ENCODE results near the gene QPCTL. TPM values are rescaled to one million over a fixed set of nuclear protein-coding genes. Genes with fewer than 3 reads are reported as not detected.

The QPCTL gene
- total and polyA plus RNA-seq, 10 of the 15 experiments (the other 5 are each of a cell fraction or from before 2014, with no cell fraction given) = 1.1 to 22.6 (median 11.2) TPM

DNA sequence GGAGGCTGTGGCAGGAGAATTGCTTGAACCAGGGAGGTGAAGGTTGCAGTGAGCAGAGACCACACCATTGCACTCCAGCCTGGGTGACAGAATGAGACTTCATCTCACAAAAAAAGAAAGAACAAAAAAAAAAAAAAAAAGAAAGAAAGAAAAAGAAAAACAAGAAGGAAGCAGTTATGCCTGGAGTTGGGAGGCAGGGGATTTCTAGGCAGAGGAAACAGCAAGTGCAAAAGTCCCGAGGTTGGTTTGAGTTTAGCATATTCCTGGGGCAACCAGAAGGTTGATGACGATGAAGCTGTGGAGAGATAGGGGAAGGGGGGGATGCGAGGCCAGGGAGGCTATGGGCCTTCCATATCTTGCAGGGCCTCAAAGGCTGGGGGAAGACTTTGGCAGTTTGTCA lies 41.7 kb upstream of the QPCTL start:
- 6% methylated on average over 3 of the region's 3 CpGs for WGBS (ENCODE audit: insufficient coverage, insufficient replicate concordance, low lambda C conversion rate, missing lambda C conversion rate)
- CTCF ChIA-PET = interaction anchor here (1.0 to 1.2 kb wide), 3 partner anchors 9 to 165 kb away, joined by 3 read pairs; no protein-coding TSS in a partner anchor
- Histone ChIP-seq H3K9me3 (replicated peaks; ENCODE audit: control insufficient read depth, insufficient read depth, low read length) (no peaks in the 10 kb centered on the region), H3K4me3 (no peak overlapping the region), H3K4me1 (ENCODE audit: control insufficient read depth, insufficient read depth, low read length) (0 out of 2 replicates have a peak, but pooled peaks cover 7% of the 10 kb centered on the region), H2AFZ (ENCODE audit: control insufficient read depth, low read depth, low read length) (no peak overlapping the region), H3K79me2 (ENCODE audit: control insufficient read depth, insufficient read depth, low read length) (no peaks in the 10 kb centered on the region), H3K9ac (ENCODE audit: control insufficient read depth, insufficient read depth, low read length) (no peak overlapping the region), H3K27me3 (replicated peaks in 1 of 2; ENCODE audit: control insufficient read depth in 2 of 2, insufficient read depth in 2 of 2, low read length in 1 of 2) (no peaks in the 10 kb centered on the region), H4K20me1 (ENCODE audit: control insufficient read depth, insufficient read depth) (no peaks in the 10 kb centered on the region), H3K4me2 (ENCODE audit: control insufficient read depth, insufficient read depth) (no peak overlapping the region), H3K36me3 (ENCODE audit: control insufficient read depth in 2 of 2, insufficient read depth in 2 of 2, low read length in 1 of 2) (no peaks in the 10 kb centered on the region), H3K27ac (ENCODE audit: control insufficient read depth, insufficient read depth) (no peak overlapping the region)
- RAD21 ChIA-PET (ENCODE audit: unreplicated experiment) = interaction anchor here (1.4 kb wide), 1 partner anchor 17 kb away, joined by 4 read pairs; the partner anchor contains the start of gene GIPR
- POLR2A ChIA-PET = interaction anchor here (0.6 kb wide), 1 partner anchor 124 kb away, joined by 4 read pairs; no protein-coding TSS in a partner anchor
- FAIRE-seq = no peak
- no peak for TF ChIP-seq SREBF2 (IDR thresholded peaks at IDR 0.05; ENCODE audit: low read length)
- no peak for TF ChIP-seq NRF1 (conservative IDR thresholded peaks at IDR 0.05; ENCODE audit: low read depth, low read length)
- TF ChIP-seq NFYA (IDR thresholded peaks at IDR 0.05; ENCODE audit: borderline replicate concordance, low read depth, low read length) = no peak
- TF ChIP-seq, protein P1, sequence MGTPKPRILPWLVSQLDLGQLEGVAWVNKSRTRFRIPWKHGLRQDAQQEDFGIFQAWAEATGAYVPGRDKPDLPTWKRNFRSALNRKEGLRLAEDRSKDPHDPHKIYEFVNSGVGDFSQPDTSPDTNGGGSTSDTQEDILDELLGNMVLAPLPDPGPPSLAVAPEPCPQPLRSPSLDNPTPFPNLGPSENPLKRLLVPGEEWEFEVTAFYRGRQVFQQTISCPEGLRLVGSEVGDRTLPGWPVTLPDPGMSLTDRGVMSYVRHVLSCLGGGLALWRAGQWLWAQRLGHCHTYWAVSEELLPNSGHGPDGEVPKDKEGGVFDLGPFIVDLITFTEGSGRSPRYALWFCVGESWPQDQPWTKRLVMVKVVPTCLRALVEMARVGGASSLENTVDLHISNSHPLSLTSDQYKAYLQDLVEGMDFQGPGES (IDR thresholded peaks at IDR 0.05) = no peak
- no peak for TF ChIP-seq HDGF (IDR thresholded peaks at IDR 0.05)
- TF ChIP-seq, protein P2, sequence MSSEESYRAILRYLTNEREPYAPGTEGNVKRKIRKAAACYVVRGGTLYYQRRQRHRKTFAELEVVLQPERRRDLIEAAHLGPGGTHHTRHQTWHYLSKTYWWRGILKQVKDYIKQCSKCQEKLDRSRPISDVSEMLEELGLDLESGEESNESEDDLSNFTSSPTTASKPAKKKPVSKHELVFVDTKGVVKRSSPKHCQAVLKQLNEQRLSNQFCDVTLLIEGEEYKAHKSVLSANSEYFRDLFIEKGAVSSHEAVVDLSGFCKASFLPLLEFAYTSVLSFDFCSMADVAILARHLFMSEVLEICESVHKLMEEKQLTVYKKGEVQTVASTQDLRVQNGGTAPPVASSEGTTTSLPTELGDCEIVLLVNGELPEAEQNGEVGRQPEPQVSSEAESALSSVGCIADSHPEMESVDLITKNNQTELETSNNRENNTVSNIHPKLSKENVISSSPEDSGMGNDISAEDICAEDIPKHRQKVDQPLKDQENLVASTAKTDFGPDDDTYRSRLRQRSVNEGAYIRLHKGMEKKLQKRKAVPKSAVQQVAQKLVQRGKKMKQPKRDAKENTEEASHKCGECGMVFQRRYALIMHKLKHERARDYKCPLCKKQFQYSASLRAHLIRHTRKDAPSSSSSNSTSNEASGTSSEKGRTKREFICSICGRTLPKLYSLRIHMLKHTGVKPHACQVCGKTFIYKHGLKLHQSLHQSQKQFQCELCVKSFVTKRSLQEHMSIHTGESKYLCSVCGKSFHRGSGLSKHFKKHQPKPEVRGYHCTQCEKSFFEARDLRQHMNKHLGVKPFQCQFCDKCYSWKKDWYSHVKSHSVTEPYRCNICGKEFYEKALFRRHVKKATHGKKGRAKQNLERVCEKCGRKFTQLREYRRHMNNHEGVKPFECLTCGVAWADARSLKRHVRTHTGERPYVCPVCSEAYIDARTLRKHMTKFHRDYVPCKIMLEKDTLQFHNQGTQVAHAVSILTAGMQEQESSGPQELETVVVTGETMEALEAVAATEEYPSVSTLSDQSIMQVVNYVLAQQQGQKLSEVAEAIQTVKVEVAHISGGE (CRISPR knock-in tag; IDR thresholded peaks at IDR 0.05) = no peak
- TF ChIP-seq, protein P3, sequence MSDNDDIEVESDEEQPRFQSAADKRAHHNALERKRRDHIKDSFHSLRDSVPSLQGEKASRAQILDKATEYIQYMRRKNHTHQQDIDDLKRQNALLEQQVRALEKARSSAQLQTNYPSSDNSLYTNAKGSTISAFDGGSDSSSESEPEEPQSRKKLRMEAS (IDR thresholded peaks at IDR 0.05; ENCODE audit: low read depth, low read length) = no peak
- SMC1A ChIA-PET (ENCODE audit: uncharacterized antibody, unreplicated experiment) = interaction anchor here (1.1 kb wide), 1 partner anchor 43 kb away, joined by 3 read pairs; no protein-coding TSS in a partner anchor
- ATAC-seq = no peak
- BruUV-seq (replicated peaks) = no TSS peak
- intact Hi-C loops (cut with micrococcal nuclease; ENCODE audit: unreplicated experiment) (no loop called here), in situ Hi-C loops (cut with MboI) (no loop called here)
- no peak for DNase-seq (ENCODE audit: low read depth, low spot score)
